OCI-LY3 (cell line): ENCODE data around the gene ZFAND3.

Experiments
- H2AFZ ChIP-seq: fragments of 200-600, 300-600 bp; shearing (Covaris generic); 2 replicates; pipeline ENCODE4 v1.6.0; 2014; ENCODE audit warnings: antibody characterized with exemption, low read depth, low read length
- H3K27ac ChIP-seq: fragments of 200-600, 300-600 bp; sonication (generic); 2 replicates; pipeline ENCODE4 v1.5.1; 2014; ENCODE audit warnings: mild to moderate bottlenecking, low read length, moderate library complexity, mixed read lengths
- H3K27me3 ChIP-seq: fragments of 200-600, 300-600 bp; sonication (generic); 2 replicates; pipeline ENCODE4 v1.6.1; 2014; ENCODE audit warnings: low read depth, low read length, mixed read lengths
- H3K36me3 ChIP-seq: fragments of 200-600, 300-600 bp; sonication (generic); replicated peaks from 2 replicates; pipeline ENCODE3; 2014; ENCODE audit warnings: low read depth, low read length, mixed read lengths
- H3K4me1 ChIP-seq: fragments of 300-600, 200-600 bp; sonication (generic); 2 replicates; pipeline ENCODE4 v1.6.1; 2014; ENCODE audit warnings: low read length, mixed read lengths
- H3K4me2 ChIP-seq: fragments of 200-600, 300-600 bp; sonication (generic); 2 replicates; pipeline ENCODE4 v1.6.1; 2014; ENCODE audit warnings: low read length, mixed read lengths
- H3K4me3 ChIP-seq: fragments of 300-600, 200-600 bp; sonication (generic); 2 replicates; pipeline ENCODE4 v1.5.1; 2014; ENCODE audit warnings: antibody characterized with exemption, mild to moderate bottlenecking, low read length, moderate library complexity
- H3K79me2 ChIP-seq: fragments of 300-600, 200-600 bp; shearing (Covaris generic); 2 replicates; pipeline ENCODE4 v1.6.1; 2014; ENCODE audit warnings: mild to moderate bottlenecking, low read length, mixed read lengths
- H3K9ac ChIP-seq: fragments of 300-600, 200-600 bp; shearing (Covaris generic); 2 replicates; pipeline ENCODE4 v1.6.0; 2014; ENCODE audit warnings: mild to moderate bottlenecking, low read length, moderate library complexity
- H3K9me3 ChIP-seq: fragments of 200-600, 300-600 bp; shearing (Covaris generic); 2 replicates; pipeline ENCODE4 v1.6.1; 2014; ENCODE audit warnings: low read length, mixed read lengths; ENCODE audit not compliant: insufficient read depth
- H4K20me1 ChIP-seq: fragments of 200-600, 300-600 bp; sonication (generic); 2 replicates; pipeline ENCODE4 v1.6.1; 2016; ENCODE audit warnings: low read length, mixed read lengths; ENCODE audit not compliant: insufficient read depth
- CTCF ChIP-seq: fragments of 200-600, 300-600 bp; sonication (generic); IDR thresholded peaks from 2 replicates; pipeline ENCODE4 v1.5.1; 2014; ENCODE audit warnings: antibody characterized with exemption, low read length, low read depth
- EZH2phosphoT487 ChIP-seq: fragments of 200-600 bp; shearing (Covaris generic); IDR thresholded peaks from 2 replicates; pipeline ENCODE4 v1.6.1; 2018; ENCODE audit warnings: antibody characterized with exemption, mixed run types, low read depth

The ZFAND3 gene

DNA sequence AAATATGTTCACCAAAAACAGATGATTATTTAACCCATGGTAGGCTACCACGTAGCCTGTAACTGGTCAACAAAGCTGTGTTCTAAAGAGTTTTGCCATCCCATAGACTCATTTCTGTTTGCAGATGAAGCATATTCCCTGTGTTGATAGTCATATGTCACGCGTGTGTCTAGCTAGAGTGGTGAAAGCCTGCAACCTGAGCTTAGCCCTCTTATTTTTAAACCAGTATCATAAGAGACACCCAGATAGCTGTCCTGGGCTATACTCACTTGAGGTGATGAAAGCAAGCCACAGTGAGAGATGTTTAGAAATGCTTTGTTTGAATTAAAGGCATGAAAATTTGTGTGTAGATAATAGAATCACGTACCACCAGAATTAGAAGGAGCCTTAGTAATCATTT, 307.8 kb downstream of the ZFAND3 start:
- H4K20me1 ChIP-seq = no peaks in the 10 kb centered on the region
- peaks cover 8% of the 10 kb centered on the region for H3K4me1 ChIP-seq
- no peak overlapping the region for H3K4me2 ChIP-seq
- peaks cover 3% of the 10 kb centered on the region; the same call in 1 of the 2 replicates for H3K79me2 ChIP-seq
- H3K27me3 ChIP-seq = no peaks in the 10 kb centered on the region
- no peak overlapping the region for H3K4me3 ChIP-seq
- TF ChIP-seq EZH2phosphoT487 = no peak
- TF ChIP-seq CTCF = no peak
- H3K9me3 ChIP-seq = no peaks in the 10 kb centered on the region
- no peak overlapping the region for H3K9ac ChIP-seq
- no peak overlapping the region for H2AFZ ChIP-seq
- no peaks in the 10 kb centered on the region for H3K36me3 ChIP-seq
- no peak overlapping the region for H3K27ac ChIP-seq

- Histone ChIP-seq H4K20me1 (peaks cover 7% of the 10 kb centered on the region; the same call in 1 of the 2 replicates), H3K79me2 (peaks cover 8% of the 10 kb centered on the region; the same call in 1 of the 2 replicates), H3K27me3 (no peaks in the 10 kb centered on the region), H3K36me3 (peaks cover 5% of the 10 kb centered on the region), H3K4me2 (no peak overlapping the region), H3K4me3 (no peak overlapping the region), H2AFZ (no peak overlapping the region), H3K9me3 (no peaks in the 10 kb centered on the region), H3K27ac (no peak overlapping the region), H3K4me1 (peaks cover 15% of the 10 kb centered on the region), H3K9ac (no peak overlapping the region)
- TF ChIP-seq EZH2phosphoT487 (no peak), CTCF (no peak)
Measured at GRCh38 chr6:38131527-38131965, 312.0 kb downstream of the ZFAND3 start.

DNA sequence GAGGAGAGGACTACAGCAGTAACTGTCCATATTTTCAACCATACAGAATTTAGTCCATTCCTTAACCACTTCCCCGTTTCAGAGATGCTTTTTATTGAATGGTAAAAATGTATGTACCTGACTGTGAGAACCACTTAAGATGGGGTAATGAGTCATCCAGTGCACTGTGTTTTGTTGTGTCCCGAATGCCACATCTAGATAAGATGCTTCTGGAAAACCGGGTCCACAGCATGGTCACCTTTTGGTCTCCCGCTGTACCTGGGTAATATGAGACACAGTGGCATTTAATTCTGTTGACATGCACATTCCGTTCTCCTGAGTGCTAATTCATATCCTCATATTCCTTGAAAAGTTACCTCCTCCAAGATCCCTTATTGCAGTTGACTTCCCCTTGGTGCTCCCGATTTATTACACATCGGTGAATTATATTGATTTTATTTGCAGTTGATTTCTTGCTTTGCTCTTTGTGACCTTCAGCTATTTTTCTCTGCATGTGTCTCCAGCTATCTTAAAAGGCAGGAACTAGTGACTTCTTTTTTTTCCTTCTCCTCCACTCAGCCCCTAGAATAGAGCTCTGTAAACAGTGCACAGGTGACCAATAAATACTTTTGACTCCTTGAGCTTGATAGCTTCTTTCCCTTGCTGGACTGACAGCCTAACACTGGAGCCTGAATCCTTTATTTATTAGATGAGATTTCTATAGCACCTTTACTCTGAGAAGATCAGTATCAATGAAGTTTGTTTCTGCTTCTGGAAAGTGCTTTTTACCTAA, 314.6 kb downstream of the ZFAND3 start:
- Histone ChIP-seq H4K20me1 (peaks cover 7% of the 10 kb centered on the region; the same call in 1 of the 2 replicates), H3K4me2 (no peak overlapping the region), H3K4me1 (peaks cover 15% of the 10 kb centered on the region), H3K27me3 (no peaks in the 10 kb centered on the region), H3K79me2 (peaks cover 8% of the 10 kb centered on the region; the same call in 1 of the 2 replicates), H3K9me3 (no peaks in the 10 kb centered on the region), H3K27ac (no peak overlapping the region), H3K36me3 (peaks cover 5% of the 10 kb centered on the region), H3K9ac (no peak overlapping the region), H2AFZ (no peak overlapping the region), H3K4me3 (no peak overlapping the region)
- no peak for TF ChIP-seq CTCF
- no peak for TF ChIP-seq EZH2phosphoT487

- H3K4me1 ChIP-seq = peaks cover 15% of the 10 kb centered on the region
- peaks cover 5% of the 10 kb centered on the region for H3K36me3 ChIP-seq
- peaks cover 8% of the 10 kb centered on the region; the same call in 1 of the 2 replicates for H3K79me2 ChIP-seq
- H3K9ac ChIP-seq = no peak overlapping the region
- H3K27me3 ChIP-seq = no peaks in the 10 kb centered on the region
- TF ChIP-seq CTCF = no peak
- TF ChIP-seq EZH2phosphoT487 = no peak
- H4K20me1 ChIP-seq = peaks cover 7% of the 10 kb centered on the region; the same call in 1 of the 2 replicates
- H3K4me3 ChIP-seq = no peak overlapping the region
- H3K9me3 ChIP-seq = no peaks in the 10 kb centered on the region
- no peak overlapping the region for H3K27ac ChIP-seq
- no peak overlapping the region for H3K4me2 ChIP-seq
- H2AFZ ChIP-seq = no peak overlapping the region
Measured at GRCh38 chr6:38134704-38135088, 315.2 kb downstream of the ZFAND3 start.
